GM12878 (cell line): ENCODE results near the gene RNU6-9. TPM values are rescaled to one million over a fixed set of nuclear protein-coding genes. Genes with fewer than 3 reads are reported as not detected.

Source experiments
- ATAC-seq: fragments of 200-7000 bp; cut with Tn5 transposase; 3 replicates; pipeline ENCODE4 v1.9.1; 2020; ENCODE audit warnings: mild to moderate bottlenecking, moderate library complexity
- BruUV-seq: library from RNA; stranded (reverse); fragments of 400-500 nt; replicated peaks from 2 replicates; lab custom pipeline; 2021; lab: Mats Ljungman, UMichigan
- CTCF ChIA-PET: fragments of 300-600 bp; sonication (Branson Sonifier 250); formaldehyde crosslinking; extraction: SDS; loops from one replicate; lab custom pipeline; 2021; ENCODE audit warnings: inconsistent platforms; lab: Yijun Ruan, JAX
- POLR2A ChIA-PET: fragments of 350-600 bp; formaldehyde crosslinking; extraction: SDS; loops from one replicate; lab custom pipeline; 2021; ENCODE audit warnings: inconsistent platforms; lab: Charles Lee
- RAD21 ChIA-PET: fragments of 300-600 bp; sonication (Branson Sonifier 250); formaldehyde crosslinking; loops from one replicate; lab custom pipeline; 2023; ENCODE audit warnings: antibody characterized with exemption; ENCODE audit not compliant: unreplicated experiment; lab: Charles Lee
- SMC1A ChIA-PET: fragments of 300-600 bp; sonication (Branson Sonifier 250); formaldehyde crosslinking; loops from one replicate; lab custom pipeline; 2023; ENCODE audit not compliant: unreplicated experiment, uncharacterized antibody; lab: Charles Lee
- DNase-seq: peaks from one replicate; pipeline ENCODE4 v3.0.0-alpha.2; 2011; ENCODE audit warnings: low read depth, low spot score
- FAIRE-seq: peaks from 3 replicates; lab custom pipeline; 2011; peaks lifted over from hg19 to GRCh38; lab: Jason Lieb, UNC
- H2AFZ ChIP-seq: 2 replicates; pipeline ENCODE4 v1.6.0; 2011; ENCODE audit warnings: low read depth, low read length, control low read depth; ENCODE audit not compliant: control insufficient read depth
- H3K27ac ChIP-seq: 2 replicates; pipeline ENCODE4 v1.5.1; 2011; ENCODE audit warnings: control low read depth; ENCODE audit not compliant: control insufficient read depth, insufficient read depth
- H3K27me3 ChIP-seq, 2 experiments: replicated peaks in 1 of 2; 2 replicates each; pipeline versions ENCODE4 v1.6.0 to v1.6.1; 2011; ENCODE audit warnings: low read length in 1 of 2; ENCODE audit not compliant: control insufficient read depth in 2 of 2, insufficient read depth in 2 of 2
- H3K36me3 ChIP-seq, 2 experiments: 2 replicates each; pipeline ENCODE4 v1.5.1; 2011; ENCODE audit warnings: low read length in 1 of 2; ENCODE audit not compliant: control insufficient read depth in 2 of 2, insufficient read depth in 2 of 2
- H3K4me1 ChIP-seq: 2 replicates; pipeline ENCODE4 v1.6.1; 2011; ENCODE audit warnings: mild to moderate bottlenecking, low read length, moderate library complexity, mixed read lengths; ENCODE audit not compliant: control insufficient read depth, insufficient read depth
- H3K4me2 ChIP-seq: 2 replicates; pipeline ENCODE4 v1.6.0; 2011; ENCODE audit warnings: control low read depth; ENCODE audit not compliant: control insufficient read depth, insufficient read depth
- H3K4me3 ChIP-seq: fragments of 200-600 bp; sonication (generic); 2 replicates; pipeline ENCODE4 v1.5.1; 2016
- H3K79me2 ChIP-seq: 2 replicates; pipeline ENCODE4 v1.6.0; 2011; ENCODE audit warnings: low read length; ENCODE audit not compliant: control insufficient read depth, insufficient read depth
- H3K9ac ChIP-seq: 2 replicates; pipeline ENCODE4 v1.8.0; 2011; ENCODE audit warnings: low read length, control low read depth, mixed read lengths; ENCODE audit not compliant: control insufficient read depth, insufficient read depth
- H3K9me3 ChIP-seq: replicated peaks from 3 replicates; pipeline ENCODE4 v1.5.1; 2011; ENCODE audit warnings: mild to moderate bottlenecking, low read length; ENCODE audit not compliant: control insufficient read depth, insufficient read depth
- H4K20me1 ChIP-seq: 2 replicates; pipeline ENCODE4 v1.6.0; 2011; ENCODE audit not compliant: control insufficient read depth, insufficient read depth
- BCL3 ChIP-seq: IDR thresholded peaks from 2 replicates; pipeline ENCODE4 v1.6.1; 2011; ENCODE audit warnings: borderline replicate concordance, low read depth, mild to moderate bottlenecking, moderate library complexity, low read length; ENCODE audit not compliant: insufficient read depth, poor library complexity, severe bottlenecking
- E4F1 ChIP-seq: fragments of 450-650 bp; IDR thresholded peaks from 2 replicates; pipeline ENCODE4 v1.6.1; 2018; ENCODE audit warnings: borderline replicate concordance, mild to moderate bottlenecking; ENCODE audit not compliant: partially characterized antibody
- IKZF2 ChIP-seq, 2 experiments: fragments of 450-650 bp; IDR thresholded peaks; 2 replicates each; pipeline ENCODE4 v1.6.1; 2017; ENCODE audit warnings: mild to moderate bottlenecking in 2 of 2, moderate library complexity in 2 of 2
- MLLT1 ChIP-seq: fragments of 450-650 bp; IDR thresholded peaks from 2 replicates; pipeline ENCODE4 v1.6.1; 2016; ENCODE audit warnings: mild to moderate bottlenecking
- NFXL1 ChIP-seq: fragments of 450-650 bp; IDR thresholded peaks from 2 replicates; pipeline ENCODE4 v1.6.1; 2017; ENCODE audit warnings: antibody characterized with exemption, mild to moderate bottlenecking, borderline replicate concordance
- POU2F2 ChIP-seq: IDR thresholded peaks from 3 replicates; pipeline ENCODE4 v1.6.1; 2011; ENCODE audit warnings: low read depth, mild to moderate bottlenecking, low read length, borderline replicate concordance
- RBBP5 ChIP-seq: fragments of 200-600 bp; sonication (generic); conservative IDR thresholded peaks from 2 replicates; pipeline ENCODE4 v1.6.1; 2016
- SP1 ChIP-seq: IDR thresholded peaks from one replicate; pipeline ENCODE4 v1.6.1; 2011; ENCODE audit warnings: low read depth, low read length
- WGBS: methylation state at CpG from one replicate; pipeline ENCODE4 v1.1.6; 2016; ENCODE audit warnings: low lambda C conversion rate; ENCODE audit not compliant: insufficient replicate concordance, insufficient coverage; ENCODE audit errors: missing lambda C conversion rate; 5-methylcytosine and 5-hydroxymethylcytosine counted together
- in situ Hi-C: fragments of 300-500 bp; cut with MboI; formaldehyde crosslinking; loops from 9 replicates; pipeline ENCODE4 v1.14.3; 2018; ENCODE audit warnings: mixed read lengths
- intact Hi-C: fragments of 100-400 bp; cut with micrococcal nuclease; formaldehyde crosslinking; loops from one replicate; pipeline ENCODE4 v1.14.2; 2022; ENCODE audit not compliant: unreplicated experiment
- polyA plus RNA-seq, 11 experiments: library from polyadenylated mRNA; depleted of rRNA in 4 of 11; unstranded in 6 of 11; stranded (reverse) in 5 of 11; fragments of >200 nt; fragmentation: Nextera tagmentation in 4 of 11; fragmentation: Illumina TruSeq in 1 of 11; extraction: Ambion mirVana in 4 of 11; extraction: Trizol in 1 of 11; gene quantifications; 1 replicate in 1 of 11; 2 replicates in 10 of 11; pipeline versions ENCODE4 v1.2.1 to v1.2.3, GENCODE V29; 2011 to 2016; ENCODE audit warnings: inconsistent platforms in 2 of 11, missing spikeins in 2 of 11, low read depth in 1 of 11
- total RNA-seq, 4 experiments: library from RNA; depleted of rRNA in 3 of 4; stranded (reverse); fragments of >200 nt in 3 of 4; fragmentation: Illumina TruSeq in 1 of 4; extraction: Trizol in 1 of 4; gene quantifications; 2 replicates each; pipeline versions ENCODE4 v1.2.1 to v1.2.3, GENCODE V29; 2013 to 2021

Gene RNU6-9
- total and polyA plus RNA-seq, 10 of the 15 experiments (the other 5 are each of a cell fraction or from before 2014, with no cell fraction given): not detected

GRCh38 chr19:870963-871401 lies 22.3 kb upstream of the RNU6-9 start:
- ChIA-PET CTCF (no interaction called here), POLR2A (no interaction called here), SMC1A (no interaction called here), RAD21 (no interaction called here)
- Histone ChIP-seq H3K9ac (no peak overlapping the region), H3K4me2 (no peak overlapping the region), H3K79me2 (no peaks in the 10 kb centered on the region), H3K27me3 (no peaks in the 10 kb centered on the region), H3K9me3 (no peaks in the 10 kb centered on the region), H4K20me1 (no peaks in the 10 kb centered on the region), H3K4me1 (no peaks in the 10 kb centered on the region), H2AFZ (no peak overlapping the region), H3K4me3 (no peak overlapping the region), H3K27ac (no peak overlapping the region), H3K36me3 (no peaks in the 10 kb centered on the region; a peak in 1 of 4 replicates)
- intact Hi-C loops (no loop called here), in situ Hi-C loops (no loop called here)
- 89% methylated on average over 21 of the region's 28 CpGs for WGBS
- no peak for ATAC-seq
- no peak for DNase-seq
- no TSS peak for BruUV-seq
- FAIRE-seq: no peak
- TF ChIP-seq BCL3 (no peak), SP1 (no peak), NFXL1 (no peak), E4F1 (no peak), IKZF2 (IDR thresholded peaks at IDR 0.05) (no peak), RBBP5 (no peak), MLLT1 (no peak), POU2F2 (no peak)
